K562 (cell line): ENCODE data around the gene GFRAL. TPM values are rescaled to one million over a fixed set of nuclear protein-coding genes. Genes with fewer than 3 reads are reported as not detected.
"Not testable (repeated sequence)": the region's sequence is repeated elsewhere in the genome, so short reads cannot be mapped to it uniquely, and the experiment has no call there.

Experiments used
- ATAC-seq: fragments of 200-7000 bp; cut with Tn5 transposase; 3 replicates; pipeline ENCODE4 v1.9.1; 2020; ENCODE audit warnings: moderate library complexity
- BruUV-seq: library from RNA; stranded (reverse); fragments of 400-500 nt; replicated peaks from 2 replicates; lab custom pipeline; 2021; lab: Mats Ljungman, UMichigan
- CTCF ChIA-PET: fragments of 300-600 bp; formaldehyde crosslinking; extraction: SDS; loops from one replicate; lab custom pipeline; 2021; ENCODE audit warnings: low intra/inter-chr PET ratio; lab: Yijun Ruan, JAX
- POLR2A ChIA-PET: fragments of 300-600, 350-650 bp; sonication (Branson Sonifier 250); formaldehyde crosslinking; extraction: SDS; loops from one replicate; lab custom pipeline; 2021; ENCODE audit warnings: antibody characterized with exemption, inconsistent platforms; lab: Yijun Ruan, JAX
- DNase-seq, 4 experiments: peaks; one replicate each; pipeline versions ENCODE4 v3.0.0 to v3.0.0-alpha.2; 2011 to 2018; ENCODE audit warnings: low spot score in 3 of 4, mixed read lengths in 3 of 4; ENCODE audit errors: extremely low read depth in 1 of 4
- FAIRE-seq: peaks from 2 replicates; lab custom pipeline; 2011; peaks lifted over from hg19 to GRCh38; lab: Jason Lieb, UNC
- H2AFZ ChIP-seq: 2 replicates; pipeline ENCODE4 v1.6.0; 2011; ENCODE audit warnings: low read depth, low read length, control low read depth, inconsistent platforms
- H3K27ac ChIP-seq: fragments of 200-600 bp; 3 replicates; pipeline ENCODE4 v1.8.0; 2011; ENCODE audit warnings: low read depth, mild to moderate bottlenecking, control low read depth, inconsistent platforms, low read length, moderate library complexity, mixed read lengths; ENCODE audit errors: extremely low read depth
- H3K27me3 ChIP-seq, 2 experiments: fragments of 300-600 bp in 1 of 2; 2 replicates in 1 of 2; 3 replicates in 1 of 2; pipeline versions ENCODE4 v1.6.0 to v1.8.0; 2011; ENCODE audit warnings: inconsistent platforms in 2 of 2, low read length in 2 of 2, mild to moderate bottlenecking in 1 of 2, mixed read lengths in 1 of 2, moderate library complexity in 1 of 2; ENCODE audit not compliant: control insufficient read depth in 2 of 2, insufficient read depth in 2 of 2
- H3K36me3 ChIP-seq: fragments of 300-600 bp; 3 replicates; pipeline ENCODE4 v1.8.0; 2011; ENCODE audit warnings: mild to moderate bottlenecking, low read length, inconsistent platforms; ENCODE audit not compliant: control insufficient read depth, insufficient read depth
- H3K4me1 ChIP-seq, 2 experiments: fragments of 200-600 bp in 1 of 2; replicated peaks in 1 of 2; 2 replicates in 1 of 2; 3 replicates in 1 of 2; pipeline versions ENCODE4 v1.5.1 to v1.8.0; 2011; ENCODE audit warnings: inconsistent platforms in 2 of 2, low read length in 2 of 2, mild to moderate bottlenecking in 1 of 2, mixed read lengths in 1 of 2, moderate library complexity in 1 of 2; ENCODE audit not compliant: control insufficient read depth in 2 of 2, insufficient read depth in 2 of 2
- H3K4me2 ChIP-seq: 2 replicates; pipeline ENCODE4 v1.6.1; 2011; ENCODE audit warnings: low read length, control low read depth, inconsistent platforms, mixed read lengths; ENCODE audit not compliant: insufficient read depth
- H3K4me3 ChIP-seq: fragments of 200-600 bp; sonication (generic), shearing (Covaris generic); 2 replicates; pipeline ENCODE4 v1.5.1; 2016; ENCODE audit warnings: control low read depth, inconsistent platforms
- H3K79me2 ChIP-seq: fragments of 200-600 bp; 3 replicates; pipeline ENCODE4 v1.8.0; 2011; ENCODE audit warnings: low read length, inconsistent platforms; ENCODE audit not compliant: control insufficient read depth, insufficient read depth
- H3K9ac ChIP-seq, 2 experiments: 2 replicates each; pipeline versions ENCODE4 v1.6.0 to v1.6.1; 2011; ENCODE audit warnings: low read depth in 2 of 2, low read length in 2 of 2, control low read depth in 1 of 2, inconsistent platforms in 1 of 2, mild to moderate bottlenecking in 1 of 2, mixed read lengths in 1 of 2; ENCODE audit not compliant: insufficient read depth in 1 of 2
- H3K9me1 ChIP-seq: one replicate; pipeline ENCODE4 v1.6.0; 2011; ENCODE audit warnings: inconsistent platforms, mild to moderate bottlenecking, low read length, moderate library complexity; ENCODE audit not compliant: control insufficient read depth, insufficient read depth
- H3K9me3 ChIP-seq: replicated peaks from 2 replicates; pipeline ENCODE4 v1.5.1; 2011; ENCODE audit warnings: low read depth, low read length, inconsistent platforms; ENCODE audit not compliant: control insufficient read depth, insufficient read depth
- H4K20me1 ChIP-seq: replicated peaks from 2 replicates; pipeline ENCODE4 v1.6.1; 2011; ENCODE audit warnings: low read length, inconsistent platforms, mixed read lengths; ENCODE audit not compliant: control insufficient read depth, insufficient read depth
- BHLHE40 ChIP-seq: IDR thresholded peaks from 2 replicates; pipeline ENCODE4 v1.6.1; 2011; ENCODE audit warnings: low read length, improper control_type of control experiment
- CC2D1A ChIP-seq: fragments of 450-650 bp; IDR thresholded peaks from 2 replicates; pipeline ENCODE4 v1.6.1; 2017; ENCODE audit warnings: mild to moderate bottlenecking
- CSDE1 ChIP-seq, 2 experiments: fragments of 450-650 bp; IDR thresholded peaks; 2 replicates each; pipeline ENCODE4 v1.6.1; 2016; ENCODE audit warnings: mild to moderate bottlenecking in 1 of 2
- MCM3 ChIP-seq: fragments of 450-650 bp; IDR thresholded peaks from 2 replicates; pipeline ENCODE4 v1.6.1; 2016
- PHF21A ChIP-seq: fragments of 450-650 bp; IDR thresholded peaks from 2 replicates; pipeline ENCODE4 v1.6.1; 2017; ENCODE audit warnings: low read depth, borderline replicate concordance
- PURB ChIP-seq: sonication (generic); formaldehyde crosslinking; IDR thresholded peaks from 2 replicates; pipeline ENCODE4 v1.9.0; 2021; ENCODE audit warnings: low read depth, mild to moderate bottlenecking, missing genetic modification reagents
- SNIP1 ChIP-seq: fragments of 450-650 bp; IDR thresholded peaks from 2 replicates; pipeline ENCODE4 v1.7.1; 2017; ENCODE audit warnings: low read depth, mild to moderate bottlenecking
- WGBS: fragments of 100-300 bp; shearing (Covaris generic); methylation state at CpG from one replicate; pipeline ENCODE4 v1.1.6; 2016; ENCODE audit warnings: low coverage, mixed read lengths; ENCODE audit not compliant: insufficient coverage; ENCODE audit errors: missing lambda C conversion rate; 5-methylcytosine and 5-hydroxymethylcytosine counted together
- in situ Hi-C: fragments of 300-500 bp; cut with MboI; formaldehyde crosslinking; loops from 4 replicates; pipeline ENCODE4 v1.15.0; 2018; ENCODE audit warnings: inconsistent platforms, mixed read lengths
- intact Hi-C: fragments of 100-400 bp; cut with micrococcal nuclease; formaldehyde crosslinking; loops from 2 replicates; pipeline ENCODE4 v1.14.2; 2022
- polyA plus RNA-seq, 8 experiments: library from polyadenylated mRNA; depleted of rRNA in 4 of 8; stranded (reverse) in 5 of 8; unstranded in 3 of 8; fragments of >200 nt; fragmentation: Nextera tagmentation in 2 of 8; fragmentation: Illumina TruSeq in 1 of 8; extraction: Ambion mirVana in 2 of 8; extraction: Trizol in 1 of 8; gene quantifications; 2 replicates each; pipeline versions ENCODE4 v1.2.1 to v1.2.3, GENCODE V29; 2011 to 2014; ENCODE audit warnings: inconsistent platforms in 1 of 8, missing spikeins in 1 of 8
- total RNA-seq, 7 experiments: library from RNA; depleted of rRNA in 6 of 7; stranded (reverse); fragments of >200 nt in 6 of 7; fragmentation: Illumina TruSeq in 2 of 7; extraction: Trizol in 2 of 7; gene quantifications; 2 replicates each; pipeline versions ENCODE4 v1.2.1 to v1.2.3, GENCODE V29; 2011 to 2021; ENCODE audit warnings: low replicate concordance in 1 of 7
- TF ChIP-seq, protein P1 (sequence below): fragments of 250-450 bp; sonication (Bioruptor Pico); IDR thresholded peaks from 2 replicates; pipeline ENCODE4 v1.5.0; 2021
- TF ChIP-seq, protein P2 (sequence below): fragments of 200-600 bp; sonication (generic); IDR thresholded peaks from one replicate; pipeline ENCODE4 v1.6.1; 2012; ENCODE audit warnings: mild to moderate bottlenecking, low read depth, low read length, inconsistent platforms

The GFRAL gene
- total and polyA plus RNA-seq, 9 of the 15 experiments (the other 6 are each of a cell fraction or from before 2014, with no cell fraction given): not detected

DNA sequence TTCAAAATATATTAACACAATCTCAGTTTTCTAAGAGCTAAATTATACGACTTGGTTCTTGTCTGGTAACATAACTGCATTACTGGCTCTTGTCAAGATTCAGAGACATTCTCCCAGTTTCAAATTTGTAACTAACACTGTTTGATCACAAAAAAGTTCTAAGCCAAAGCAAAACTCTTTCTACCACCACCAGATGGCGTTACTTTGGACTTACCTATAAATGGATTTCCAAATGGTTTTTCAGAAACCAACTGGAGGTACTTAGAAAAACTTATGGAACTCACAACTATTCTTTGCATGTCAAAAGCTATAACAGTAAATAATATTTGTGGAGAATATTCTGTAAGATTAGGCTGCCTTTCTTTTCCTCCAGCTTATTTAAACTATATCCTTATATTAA, 34.2 kb upstream of the GFRAL start (continued):
- TF ChIP-seq, protein P1, sequence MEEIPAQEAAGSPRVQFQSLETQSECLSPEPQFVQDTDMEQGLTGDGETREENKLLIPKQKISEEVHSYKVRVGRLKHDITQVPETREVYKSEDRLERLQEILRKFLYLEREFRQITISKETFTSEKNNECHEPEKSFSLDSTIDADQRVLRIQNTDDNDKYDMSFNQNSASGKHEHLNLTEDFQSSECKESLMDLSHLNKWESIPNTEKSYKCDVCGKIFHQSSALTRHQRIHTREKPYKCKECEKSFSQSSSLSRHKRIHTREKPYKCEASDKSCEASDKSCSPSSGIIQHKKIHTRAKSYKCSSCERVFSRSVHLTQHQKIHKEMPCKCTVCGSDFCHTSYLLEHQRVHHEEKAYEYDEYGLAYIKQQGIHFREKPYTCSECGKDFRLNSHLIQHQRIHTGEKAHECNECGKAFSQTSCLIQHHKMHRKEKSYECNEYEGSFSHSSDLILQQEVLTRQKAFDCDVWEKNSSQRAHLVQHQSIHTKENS: no peak
- TF ChIP-seq, protein P2, sequence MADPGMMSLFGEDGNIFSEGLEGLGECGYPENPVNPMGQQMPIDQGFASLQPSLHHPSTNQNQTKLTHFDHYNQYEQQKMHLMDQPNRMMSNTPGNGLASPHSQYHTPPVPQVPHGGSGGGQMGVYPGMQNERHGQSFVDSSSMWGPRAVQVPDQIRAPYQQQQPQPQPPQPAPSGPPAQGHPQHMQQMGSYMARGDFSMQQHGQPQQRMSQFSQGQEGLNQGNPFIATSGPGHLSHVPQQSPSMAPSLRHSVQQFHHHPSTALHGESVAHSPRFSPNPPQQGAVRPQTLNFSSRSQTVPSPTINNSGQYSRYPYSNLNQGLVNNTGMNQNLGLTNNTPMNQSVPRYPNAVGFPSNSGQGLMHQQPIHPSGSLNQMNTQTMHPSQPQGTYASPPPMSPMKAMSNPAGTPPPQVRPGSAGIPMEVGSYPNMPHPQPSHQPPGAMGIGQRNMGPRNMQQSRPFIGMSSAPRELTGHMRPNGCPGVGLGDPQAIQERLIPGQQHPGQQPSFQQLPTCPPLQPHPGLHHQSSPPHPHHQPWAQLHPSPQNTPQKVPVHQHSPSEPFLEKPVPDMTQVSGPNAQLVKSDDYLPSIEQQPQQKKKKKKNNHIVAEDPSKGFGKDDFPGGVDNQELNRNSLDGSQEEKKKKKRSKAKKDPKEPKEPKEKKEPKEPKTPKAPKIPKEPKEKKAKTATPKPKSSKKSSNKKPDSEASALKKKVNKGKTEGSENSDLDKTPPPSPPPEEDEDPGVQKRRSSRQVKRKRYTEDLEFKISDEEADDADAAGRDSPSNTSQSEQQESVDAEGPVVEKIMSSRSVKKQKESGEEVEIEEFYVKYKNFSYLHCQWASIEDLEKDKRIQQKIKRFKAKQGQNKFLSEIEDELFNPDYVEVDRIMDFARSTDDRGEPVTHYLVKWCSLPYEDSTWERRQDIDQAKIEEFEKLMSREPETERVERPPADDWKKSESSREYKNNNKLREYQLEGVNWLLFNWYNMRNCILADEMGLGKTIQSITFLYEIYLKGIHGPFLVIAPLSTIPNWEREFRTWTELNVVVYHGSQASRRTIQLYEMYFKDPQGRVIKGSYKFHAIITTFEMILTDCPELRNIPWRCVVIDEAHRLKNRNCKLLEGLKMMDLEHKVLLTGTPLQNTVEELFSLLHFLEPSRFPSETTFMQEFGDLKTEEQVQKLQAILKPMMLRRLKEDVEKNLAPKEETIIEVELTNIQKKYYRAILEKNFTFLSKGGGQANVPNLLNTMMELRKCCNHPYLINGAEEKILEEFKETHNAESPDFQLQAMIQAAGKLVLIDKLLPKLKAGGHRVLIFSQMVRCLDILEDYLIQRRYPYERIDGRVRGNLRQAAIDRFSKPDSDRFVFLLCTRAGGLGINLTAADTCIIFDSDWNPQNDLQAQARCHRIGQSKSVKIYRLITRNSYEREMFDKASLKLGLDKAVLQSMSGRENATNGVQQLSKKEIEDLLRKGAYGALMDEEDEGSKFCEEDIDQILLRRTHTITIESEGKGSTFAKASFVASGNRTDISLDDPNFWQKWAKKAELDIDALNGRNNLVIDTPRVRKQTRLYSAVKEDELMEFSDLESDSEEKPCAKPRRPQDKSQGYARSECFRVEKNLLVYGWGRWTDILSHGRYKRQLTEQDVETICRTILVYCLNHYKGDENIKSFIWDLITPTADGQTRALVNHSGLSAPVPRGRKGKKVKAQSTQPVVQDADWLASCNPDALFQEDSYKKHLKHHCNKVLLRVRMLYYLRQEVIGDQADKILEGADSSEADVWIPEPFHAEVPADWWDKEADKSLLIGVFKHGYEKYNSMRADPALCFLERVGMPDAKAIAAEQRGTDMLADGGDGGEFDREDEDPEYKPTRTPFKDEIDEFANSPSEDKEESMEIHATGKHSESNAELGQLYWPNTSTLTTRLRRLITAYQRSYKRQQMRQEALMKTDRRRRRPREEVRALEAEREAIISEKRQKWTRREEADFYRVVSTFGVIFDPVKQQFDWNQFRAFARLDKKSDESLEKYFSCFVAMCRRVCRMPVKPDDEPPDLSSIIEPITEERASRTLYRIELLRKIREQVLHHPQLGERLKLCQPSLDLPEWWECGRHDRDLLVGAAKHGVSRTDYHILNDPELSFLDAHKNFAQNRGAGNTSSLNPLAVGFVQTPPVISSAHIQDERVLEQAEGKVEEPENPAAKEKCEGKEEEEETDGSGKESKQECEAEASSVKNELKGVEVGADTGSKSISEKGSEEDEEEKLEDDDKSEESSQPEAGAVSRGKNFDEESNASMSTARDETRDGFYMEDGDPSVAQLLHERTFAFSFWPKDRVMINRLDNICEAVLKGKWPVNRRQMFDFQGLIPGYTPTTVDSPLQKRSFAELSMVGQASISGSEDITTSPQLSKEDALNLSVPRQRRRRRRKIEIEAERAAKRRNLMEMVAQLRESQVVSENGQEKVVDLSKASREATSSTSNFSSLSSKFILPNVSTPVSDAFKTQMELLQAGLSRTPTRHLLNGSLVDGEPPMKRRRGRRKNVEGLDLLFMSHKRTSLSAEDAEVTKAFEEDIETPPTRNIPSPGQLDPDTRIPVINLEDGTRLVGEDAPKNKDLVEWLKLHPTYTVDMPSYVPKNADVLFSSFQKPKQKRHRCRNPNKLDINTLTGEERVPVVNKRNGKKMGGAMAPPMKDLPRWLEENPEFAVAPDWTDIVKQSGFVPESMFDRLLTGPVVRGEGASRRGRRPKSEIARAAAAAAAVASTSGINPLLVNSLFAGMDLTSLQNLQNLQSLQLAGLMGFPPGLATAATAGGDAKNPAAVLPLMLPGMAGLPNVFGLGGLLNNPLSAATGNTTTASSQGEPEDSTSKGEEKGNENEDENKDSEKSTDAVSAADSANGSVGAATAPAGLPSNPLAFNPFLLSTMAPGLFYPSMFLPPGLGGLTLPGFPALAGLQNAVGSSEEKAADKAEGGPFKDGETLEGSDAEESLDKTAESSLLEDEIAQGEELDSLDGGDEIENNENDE: no peak
- TF ChIP-seq MCM3: no peak
- TF ChIP-seq CSDE1 (IDR thresholded peaks at IDR 0.05): no peak
- TF ChIP-seq BHLHE40: no peak
- no peak for TF ChIP-seq CC2D1A
- TF ChIP-seq SNIP1: no peak
- no peak for TF ChIP-seq PURB (CRISPR knock-in tag)
- no peak for TF ChIP-seq PHF21A

DNA sequence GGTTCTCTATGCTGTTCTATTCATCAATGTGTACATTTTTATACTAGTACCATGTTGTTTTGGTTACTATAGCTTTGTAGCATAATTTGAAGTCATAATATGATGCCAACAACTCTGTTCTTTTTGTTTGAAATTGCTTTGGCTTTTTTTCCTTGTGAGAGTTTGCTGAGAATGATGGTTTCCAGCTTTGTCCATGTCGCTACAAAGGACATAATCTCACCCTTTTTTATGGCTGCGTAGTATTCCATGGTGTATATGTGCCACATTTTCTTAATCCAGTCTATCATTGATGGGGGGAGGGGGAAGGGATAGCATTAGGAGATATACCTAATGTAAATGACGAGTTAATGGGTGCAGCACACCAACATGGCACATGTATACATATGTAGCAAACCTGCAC, 30.1 kb upstream of the GFRAL start:
- H4K20me1 ChIP-seq, H3K9me3 ChIP-seq, H2AFZ ChIP-seq, H3K27me3 ChIP-seq, H3K36me3 ChIP-seq, CTCF ChIA-PET, BruUV-seq, H3K9ac ChIP-seq, DNase-seq, H3K4me2 ChIP-seq, H3K9me1 ChIP-seq, H3K4me3 ChIP-seq, intact Hi-C loops, H3K79me2 ChIP-seq, H3K4me1 ChIP-seq, POLR2A ChIA-PET, in situ Hi-C loops, H3K27ac ChIP-seq, ATAC-seq, FAIRE-seq: not testable (repeated sequence)
- WGBS: 0% methylated on average over 2 of the region's 3 CpGs
